DMS53 treated with DMSO at 0.1 percent for 48 hours (cell line): ENCODE results near the gene PPP2R3A.

Source experiments
- DNase-seq: peaks from one replicate; lab custom pipeline; 2025; ENCODE audit not compliant: unreplicated experiment; lab: John Stamatoyannopoulos, UW

The PPP2R3A gene

GRCh38 chr3:136192831-136193230, 227.3 kb downstream of the PPP2R3A start:
- DNase-seq: no peak

- no peak for DNase-seq
These were observed 227.9 kb downstream of the PPP2R3A start for GRCh38 chr3:136193278-136194054.

GRCh38 chr3:136194409-136195257, 229.1 kb downstream of the PPP2R3A start:
- DNase-seq: no peak

- no peak for DNase-seq
These were observed 229.9 kb downstream of the PPP2R3A start for GRCh38 chr3:136195258-136196063.

- peak; percentile 64 for DNase-seq
These were observed 230.5 kb downstream of the PPP2R3A start, which contains the start of gene MSL2 for GRCh38 chr3:136196064-136196400. Gene MSL2 (minus strand): TSS chr3:136196335. CDS start chr3:136195113, 1,222 bp downstream.

- DNase-seq: peak; percentile 94
These were observed 231.1 kb downstream of the PPP2R3A start for GRCh38 chr3:136196401-136197158.

- DNase-seq: no peak
These were observed 231.7 kb downstream of the PPP2R3A start for GRCh38 chr3:136197159-136197793.
